ENCODE results near the gene NFE2. TPM values are rescaled to one million over a fixed set of nuclear protein-coding genes. Genes with fewer than 3 reads are reported as not detected.

The NFE2 gene
- total and polyA plus RNA-seq, 2 donors (not counting 3 experiments of a cell fraction or from before 2014, with no cell fraction given): not detected

GRCh38 chr12:54270345-54270744 is 30.5 kb downstream of the NFE2 start:
- no peak overlapping the region for H3K27ac ChIP-seq (ENCODE audit: insufficient read depth, low read depth, low read length)
- no peak for TF ChIP-seq EZH2 (IDR thresholded peaks at IDR 0.05; ENCODE audit: borderline replicate concordance, low read depth, low read length, severe bottlenecking)
- TF ChIP-seq FOS (IDR thresholded peaks at IDR 0.05; ENCODE audit: borderline replicate concordance, insufficient read depth, low read length): no peak
- no peak for TF ChIP-seq CTCF (IDR thresholded peaks at IDR 0.05; ENCODE audit: extremely low read depth in 1 of 2, insufficient read depth in 1 of 2, low read depth in 1 of 2, low read length in 2 of 2)
- TF ChIP-seq POLR2AphosphoS5 (IDR thresholded peaks at IDR 0.05; ENCODE audit: insufficient read depth, low read depth, low read length): no peak
- H2AFZ ChIP-seq (ENCODE audit: low read depth, low read length): no peak overlapping the region
- ChIA-PET POLR2A (no interaction called here), CTCF (interaction anchor here (1.5 kb wide), 1 partner anchor 19 kb away, joined by 6 read pairs; no protein-coding TSS in a partner anchor)
- H3K79me2 ChIP-seq (ENCODE audit: control insufficient read depth, insufficient read depth, low read length): peaks cover 30% of the 10 kb centered on the region
- DNase-seq (ENCODE audit: low read depth, low spot score) (no peak), FAIRE-seq (no peak)
- no peaks in the 10 kb centered on the region for H3K9me1 ChIP-seq (replicated peaks; ENCODE audit: control insufficient read depth, extremely low read depth, insufficient read depth, low read length)
- no peaks in the 10 kb centered on the region for H3K27me3 ChIP-seq (ENCODE audit: control insufficient read depth in 2 of 2, insufficient read depth in 2 of 2, low read length in 2 of 2)
- no peaks in the 10 kb centered on the region for H3K4me1 ChIP-seq (ENCODE audit: control insufficient read depth, extremely low read depth, insufficient read depth, low read length)
- dilution Hi-C loops (cut with MboI; ENCODE audit: extremely low pct_ligation_motif_present, low sequenced_read_pairs): no loop called here
- no peaks in the 10 kb centered on the region for H4K20me1 ChIP-seq (replicated peaks; ENCODE audit: control insufficient read depth, extremely low read depth, insufficient read depth, low read length)
- intact Hi-C loops (cut with micrococcal nuclease): no loop called here
- no TSS peak for BruUV-seq (replicated peaks)
- H3K4me2 ChIP-seq (ENCODE audit: insufficient read depth, low read length): no peak overlapping the region
- H3K9me3 ChIP-seq (replicated peaks; ENCODE audit: control insufficient read depth, insufficient read depth, low read length): no peaks in the 10 kb centered on the region
- peaks cover 0 to 6% of the 10 kb centered on the region in 2 experiments for H3K36me3 ChIP-seq (ENCODE audit: control insufficient read depth in 2 of 2, extremely low read depth in 1 of 2, insufficient read depth in 2 of 2, low read length in 2 of 2)
- H3K9ac ChIP-seq (replicated peaks; ENCODE audit: extremely low read depth, insufficient read depth, low read length): no peak overlapping the region
- no peak overlapping the region for H3K4me3 ChIP-seq (replicated peaks in 1 of 3; ENCODE audit: insufficient read depth in 1 of 3, low read depth in 1 of 3, low read length in 3 of 3)

GRCh38 chr12:54266852-54267251 is 34.0 kb downstream of the NFE2 start:
- no peak for DNase-seq (ENCODE audit: low read depth, low spot score)
- H4K20me1 ChIP-seq (replicated peaks; ENCODE audit: control insufficient read depth, extremely low read depth, insufficient read depth, low read length): no peaks in the 10 kb centered on the region
- no peak overlapping the region for H3K4me3 ChIP-seq (replicated peaks in 1 of 3; ENCODE audit: insufficient read depth in 1 of 3, low read depth in 1 of 3, low read length in 3 of 3)
- no peaks in the 10 kb centered on the region for H3K27me3 ChIP-seq (ENCODE audit: control insufficient read depth in 2 of 2, insufficient read depth in 2 of 2, low read length in 2 of 2)
- TF ChIP-seq JUN (IDR thresholded peaks at IDR 0.05; ENCODE audit: borderline replicate concordance, insufficient read depth, insufficient read length, low read depth) (no peak), POLR2AphosphoS5 (IDR thresholded peaks at IDR 0.05; ENCODE audit: insufficient read depth, low read depth, low read length) (no peak), CTCF (IDR thresholded peaks at IDR 0.05; ENCODE audit: extremely low read depth in 1 of 2, insufficient read depth in 1 of 2, low read depth in 1 of 2, low read length in 2 of 2) (no peak), GATA2 (IDR thresholded peaks at IDR 0.05; ENCODE audit: insufficient read depth, insufficient read length, low read depth, low read length) (no peak), POLR2A (IDR thresholded peaks at IDR 0.05; ENCODE audit: low read depth, low read length) (no peak), FOS (IDR thresholded peaks at IDR 0.05; ENCODE audit: borderline replicate concordance, insufficient read depth, low read length) (no peak), MAX (IDR thresholded peaks at IDR 0.05; ENCODE audit: insufficient read depth, insufficient read length) (no peak), EZH2 (IDR thresholded peaks at IDR 0.05; ENCODE audit: borderline replicate concordance, low read depth, low read length, severe bottlenecking) (no peak)
- H3K9me1 ChIP-seq (replicated peaks; ENCODE audit: control insufficient read depth, extremely low read depth, insufficient read depth, low read length): no peaks in the 10 kb centered on the region
- peaks cover 19% of the 10 kb centered on the region for H3K79me2 ChIP-seq (ENCODE audit: control insufficient read depth, insufficient read depth, low read length)
- dilution Hi-C loops (cut with MboI; ENCODE audit: extremely low pct_ligation_motif_present, low sequenced_read_pairs) (no loop called here), intact Hi-C loops (cut with micrococcal nuclease) (no loop called here)
- H3K27ac ChIP-seq (ENCODE audit: insufficient read depth, low read depth, low read length): no peak overlapping the region
- no peaks in the 10 kb centered on the region for H3K9me3 ChIP-seq (replicated peaks; ENCODE audit: control insufficient read depth, insufficient read depth, low read length)
- no peak overlapping the region for H3K4me2 ChIP-seq (ENCODE audit: insufficient read depth, low read length)
- no peak for FAIRE-seq
- peaks cover 11% of the 10 kb centered on the region for H3K4me1 ChIP-seq (ENCODE audit: control insufficient read depth, extremely low read depth, insufficient read depth, low read length)
- no peak overlapping the region for H3K9ac ChIP-seq (replicated peaks; ENCODE audit: extremely low read depth, insufficient read depth, low read length)
- POLR2A ChIA-PET: no interaction called here
- CTCF ChIA-PET: interaction anchor here (2.0 to 2.3 kb wide), 2 partner anchors 15 to 58 kb away, joined by 4 to 10 read pairs; partner anchors contain the start of gene COPZ1
- no peaks in the 10 kb centered on the region for H3K36me3 ChIP-seq (ENCODE audit: control insufficient read depth in 2 of 2, extremely low read depth in 1 of 2, insufficient read depth in 2 of 2, low read length in 2 of 2)
- no peak overlapping the region for H2AFZ ChIP-seq (ENCODE audit: low read depth, low read length)
- BruUV-seq (replicated peaks): no TSS peak
